ENCODE results near the gene LENG1.

Gene LENG1

GRCh38 chr19:54141356-54141755 is 18.2 kb downstream of the LENG1 start:
- no peak for DNase-seq (ENCODE audit: low read depth in 2 of 2)

GRCh38 chr19:54138489-54139256 is 20.8 kb downstream of the LENG1 start:
- no peak for DNase-seq (ENCODE audit: low read depth in 2 of 2)

- DNase-seq (ENCODE audit: low read depth in 2 of 2) = no peak
Measured at GRCh38 chr19:54137699-54138488, 21.6 kb downstream of the LENG1 start, which contains the start of gene CNOT3. Gene CNOT3, plus strand, starts transcription at chr19:54137762. Its CDS starts 5,217 bp downstream, at chr19:54142979.

GRCh38 chr19:54136864-54137698 is 22.4 kb downstream of the LENG1 start:
- peak; percentile 96 to 97 for DNase-seq (ENCODE audit: low read depth in 2 of 2)

GRCh38 chr19:54136086-54136863 is 23.2 kb downstream of the LENG1 start:
- DNase-seq (ENCODE audit: low read depth in 2 of 2) = no peak

- no peak for DNase-seq (ENCODE audit: low read depth in 2 of 2)
Measured at GRCh38 chr19:54133957-54134590, 25.4 kb downstream of the LENG1 start.

GRCh38 chr19:54133312-54133956 is 26.1 kb downstream of the LENG1 start:
- DNase-seq (ENCODE audit: low read depth in 2 of 2) = no peak

- no peak for DNase-seq (ENCODE audit: low read depth in 2 of 2)
Measured at GRCh38 chr19:54129617-54129996, 29.9 kb downstream of the LENG1 start.

- DNase-seq (ENCODE audit: low read depth in 2 of 2) = no peak
Measured at GRCh38 chr19:54128796-54129616, 30.5 kb downstream of the LENG1 start.

- DNase-seq (ENCODE audit: low read depth in 2 of 2) = no peak
Measured at GRCh38 chr19:54128441-54128725, 31.1 kb downstream of the LENG1 start.

- no peak for DNase-seq (ENCODE audit: low read depth in 2 of 2)
Measured at GRCh38 chr19:54127688-54128440, 31.7 kb downstream of the LENG1 start.

GRCh38 chr19:54125713-54126112 is 33.8 kb downstream of the LENG1 start:
- no peak for DNase-seq (ENCODE audit: low read depth in 2 of 2)

- no peak for DNase-seq (ENCODE audit: low read depth in 2 of 2)
Measured at GRCh38 chr19:54124393-54124792, 35.1 kb downstream of the LENG1 start.

GRCh38 chr19:54123682-54124081 is 35.8 kb downstream of the LENG1 start:
- DNase-seq (ENCODE audit: low read depth in 2 of 2) = no peak

- no peak for DNase-seq (ENCODE audit: low read depth in 2 of 2)
Measured at GRCh38 chr19:54121259-54121658, 38.3 kb downstream of the LENG1 start.

GRCh38 chr19:54115109-54116063 is 44.1 kb downstream of the LENG1 start, which contains the start of the genes PRPF31 and TFPT:
Gene PRPF31, plus strand, starts transcription at chr19:54115754. Its CDS starts 2,525 bp downstream, at chr19:54118279.
Gene TFPT, minus strand, starts transcription at chr19:54115657. Its CDS starts 388 bp downstream, at chr19:54115269.
- DNase-seq (ENCODE audit: low read depth in 2 of 2) = peak; percentile 94 to 97

GRCh38 chr19:54114340-54115108 is 45.0 kb downstream of the LENG1 start:
- DNase-seq (ENCODE audit: low read depth in 2 of 2) = no peak

Data from stimulated activated CD4-positive, alpha-beta T cell treated with anti-CD3 and anti-CD28 coated beads, Interleukin-12 subunit alpha, Interleukin-12 subunit beta, amount 100 ng/mL, for 24 hours (primary cell).